K562 (cell line): ENCODE measurements around the gene UBAP1L. TPM values are rescaled to one million over a fixed set of nuclear protein-coding genes. Genes with fewer than 3 reads are reported as not detected.
"Not testable (repeated sequence)": the region's sequence is repeated elsewhere in the genome, so short reads cannot be mapped to it uniquely, and the experiment has no call there.

Source experiments
- ATAC-seq: fragments of 200-7000 bp; cut with Tn5 transposase; 3 replicates; pipeline ENCODE4 v1.9.1; 2020; ENCODE audit warnings: moderate library complexity
- BruUV-seq: library from RNA; stranded (reverse); fragments of 400-500 nt; replicated peaks from 2 replicates; lab custom pipeline; 2021; lab: Mats Ljungman, UMichigan
- CTCF ChIA-PET: fragments of 300-600 bp; formaldehyde crosslinking; extraction: SDS; loops from one replicate; lab custom pipeline; 2021; ENCODE audit warnings: low intra/inter-chr PET ratio; lab: Yijun Ruan, JAX
- POLR2A ChIA-PET: fragments of 300-600, 350-650 bp; sonication (Branson Sonifier 250); formaldehyde crosslinking; extraction: SDS; loops from one replicate; lab custom pipeline; 2021; ENCODE audit warnings: antibody characterized with exemption, inconsistent platforms; lab: Yijun Ruan, JAX
- DNase-seq, 4 experiments: peaks; one replicate each; pipeline versions ENCODE4 v3.0.0 to v3.0.0-alpha.2; 2011 to 2018; ENCODE audit warnings: low spot score in 3 of 4, mixed read lengths in 3 of 4; ENCODE audit errors: extremely low read depth in 1 of 4
- FAIRE-seq: peaks from 2 replicates; lab custom pipeline; 2011; peaks lifted over from hg19 to GRCh38; lab: Jason Lieb, UNC
- H2AFZ ChIP-seq: 2 replicates; pipeline ENCODE4 v1.6.0; 2011; ENCODE audit warnings: low read depth, low read length, control low read depth, inconsistent platforms
- H3K27ac ChIP-seq: fragments of 200-600 bp; 3 replicates; pipeline ENCODE4 v1.8.0; 2011; ENCODE audit warnings: low read depth, mild to moderate bottlenecking, control low read depth, inconsistent platforms, low read length, moderate library complexity, mixed read lengths; ENCODE audit errors: extremely low read depth
- H3K27me3 ChIP-seq, 2 experiments: fragments of 300-600 bp in 1 of 2; 2 replicates in 1 of 2; 3 replicates in 1 of 2; pipeline versions ENCODE4 v1.6.0 to v1.8.0; 2011; ENCODE audit warnings: inconsistent platforms in 2 of 2, low read length in 2 of 2, mild to moderate bottlenecking in 1 of 2, mixed read lengths in 1 of 2, moderate library complexity in 1 of 2; ENCODE audit not compliant: control insufficient read depth in 2 of 2, insufficient read depth in 2 of 2
- H3K36me3 ChIP-seq: fragments of 300-600 bp; 3 replicates; pipeline ENCODE4 v1.8.0; 2011; ENCODE audit warnings: mild to moderate bottlenecking, low read length, inconsistent platforms; ENCODE audit not compliant: control insufficient read depth, insufficient read depth
- H3K4me1 ChIP-seq, 2 experiments: fragments of 200-600 bp in 1 of 2; replicated peaks in 1 of 2; 2 replicates in 1 of 2; 3 replicates in 1 of 2; pipeline versions ENCODE4 v1.5.1 to v1.8.0; 2011; ENCODE audit warnings: inconsistent platforms in 2 of 2, low read length in 2 of 2, mild to moderate bottlenecking in 1 of 2, mixed read lengths in 1 of 2, moderate library complexity in 1 of 2; ENCODE audit not compliant: control insufficient read depth in 2 of 2, insufficient read depth in 2 of 2
- H3K4me2 ChIP-seq: 2 replicates; pipeline ENCODE4 v1.6.1; 2011; ENCODE audit warnings: low read length, control low read depth, inconsistent platforms, mixed read lengths; ENCODE audit not compliant: insufficient read depth
- H3K4me3 ChIP-seq: fragments of 200-600 bp; sonication (generic), shearing (Covaris generic); 2 replicates; pipeline ENCODE4 v1.5.1; 2016; ENCODE audit warnings: control low read depth, inconsistent platforms
- H3K79me2 ChIP-seq: fragments of 200-600 bp; 3 replicates; pipeline ENCODE4 v1.8.0; 2011; ENCODE audit warnings: low read length, inconsistent platforms; ENCODE audit not compliant: control insufficient read depth, insufficient read depth
- H3K9ac ChIP-seq, 2 experiments: 2 replicates each; pipeline versions ENCODE4 v1.6.0 to v1.6.1; 2011; ENCODE audit warnings: low read depth in 2 of 2, low read length in 2 of 2, control low read depth in 1 of 2, inconsistent platforms in 1 of 2, mild to moderate bottlenecking in 1 of 2, mixed read lengths in 1 of 2; ENCODE audit not compliant: insufficient read depth in 1 of 2
- H3K9me1 ChIP-seq: one replicate; pipeline ENCODE4 v1.6.0; 2011; ENCODE audit warnings: inconsistent platforms, mild to moderate bottlenecking, low read length, moderate library complexity; ENCODE audit not compliant: control insufficient read depth, insufficient read depth
- H3K9me3 ChIP-seq: replicated peaks from 2 replicates; pipeline ENCODE4 v1.5.1; 2011; ENCODE audit warnings: low read depth, low read length, inconsistent platforms; ENCODE audit not compliant: control insufficient read depth, insufficient read depth
- H4K20me1 ChIP-seq: replicated peaks from 2 replicates; pipeline ENCODE4 v1.6.1; 2011; ENCODE audit warnings: low read length, inconsistent platforms, mixed read lengths; ENCODE audit not compliant: control insufficient read depth, insufficient read depth
- CREM ChIP-seq: IDR thresholded peaks from 2 replicates; pipeline ENCODE4 v1.6.1; 2014; ENCODE audit warnings: antibody characterized with exemption, low read depth
- EGR1 ChIP-seq: fragments of 450-650 bp; conservative IDR thresholded peaks from 2 replicates; pipeline ENCODE4 v1.6.1; 2017; ENCODE audit warnings: mild to moderate bottlenecking
- FOSL1 ChIP-seq: fragments of 200-800 bp; sonication (Bioruptor generic); conservative IDR thresholded peaks from 2 replicates; pipeline ENCODE4 v1.6.1; 2016; ENCODE audit warnings: missing genetic modification characterization, missing compliant biosample characterization
- RAD51 ChIP-seq: fragments of 450-650 bp; IDR thresholded peaks from 2 replicates; pipeline ENCODE4 v1.7.1; 2016; ENCODE audit warnings: low read depth, mild to moderate bottlenecking, borderline replicate concordance
- WGBS: fragments of 100-300 bp; shearing (Covaris generic); methylation state at CpG from one replicate; pipeline ENCODE4 v1.1.6; 2016; ENCODE audit warnings: low coverage, mixed read lengths; ENCODE audit not compliant: insufficient coverage; ENCODE audit errors: missing lambda C conversion rate; 5-methylcytosine and 5-hydroxymethylcytosine counted together
- in situ Hi-C: fragments of 300-500 bp; cut with MboI; formaldehyde crosslinking; loops from 4 replicates; pipeline ENCODE4 v1.15.0; 2018; ENCODE audit warnings: inconsistent platforms, mixed read lengths
- intact Hi-C: fragments of 100-400 bp; cut with micrococcal nuclease; formaldehyde crosslinking; loops from 2 replicates; pipeline ENCODE4 v1.14.2; 2022
- polyA plus RNA-seq, 8 experiments: library from polyadenylated mRNA; depleted of rRNA in 4 of 8; stranded (reverse) in 5 of 8; unstranded in 3 of 8; fragments of >200 nt; fragmentation: Nextera tagmentation in 2 of 8; fragmentation: Illumina TruSeq in 1 of 8; extraction: Ambion mirVana in 2 of 8; extraction: Trizol in 1 of 8; gene quantifications; 2 replicates each; pipeline versions ENCODE4 v1.2.1 to v1.2.3, GENCODE V29; 2011 to 2014; ENCODE audit warnings: inconsistent platforms in 1 of 8, missing spikeins in 1 of 8
- total RNA-seq, 7 experiments: library from RNA; depleted of rRNA in 6 of 7; stranded (reverse); fragments of >200 nt in 6 of 7; fragmentation: Illumina TruSeq in 2 of 7; extraction: Trizol in 2 of 7; gene quantifications; 2 replicates each; pipeline versions ENCODE4 v1.2.1 to v1.2.3, GENCODE V29; 2011 to 2021; ENCODE audit warnings: low replicate concordance in 1 of 7
- TF ChIP-seq, protein P1 (sequence below): fragments of 450-650 bp; formaldehyde crosslinking; IDR thresholded peaks from 2 replicates; pipeline ENCODE4 v1.4.0; 2020; ENCODE audit warnings: mild to moderate bottlenecking, mixed read lengths
- TF ChIP-seq, protein P2 (sequence below), 2 experiments: fragments of 450-650 bp in 1 of 2; sonication (generic) in 1 of 2; formaldehyde crosslinking in 1 of 2; IDR thresholded peaks in 1 of 2; conservative IDR thresholded peaks in 1 of 2; 2 replicates each; pipeline versions ENCODE4 v1.6.1 to v1.8.1; 2016 to 2023; ENCODE audit warnings: mild to moderate bottlenecking in 2 of 2, moderate library complexity in 2 of 2, inconsistent platforms in 1 of 2, missing genetic modification reagents in 1 of 2

Gene UBAP1L
- total and polyA plus RNA-seq, 9 of the 15 experiments (the other 6 are each of a cell fraction or from before 2014, with no cell fraction given) = 0.16 to 0.71 (median 0.41) TPM; not detected in 2

DNA sequence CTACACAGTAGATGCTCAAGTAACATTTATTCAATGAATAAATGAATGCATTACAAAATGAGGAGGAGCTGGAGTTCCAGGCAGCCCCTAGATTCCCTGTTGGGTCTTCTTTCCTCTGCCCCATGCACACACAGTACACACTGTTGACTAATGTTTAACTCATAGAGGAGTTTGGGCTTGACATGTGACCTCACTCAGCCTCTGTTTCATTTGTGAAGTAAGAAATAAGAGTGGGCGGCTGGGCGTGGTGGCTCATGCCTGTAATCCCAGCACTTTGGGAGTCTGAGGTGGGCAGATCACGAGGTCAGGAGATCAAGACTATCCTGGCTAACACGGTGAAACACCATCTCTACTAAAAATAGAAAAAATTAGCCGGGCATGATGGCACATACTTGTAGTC lies 70.8 kb downstream of the UBAP1L start:
- H3K4me3 ChIP-seq, in situ Hi-C loops, H3K9me1 ChIP-seq, H2AFZ ChIP-seq, H3K9me3 ChIP-seq, H4K20me1 ChIP-seq, H3K27me3 ChIP-seq: not testable (repeated sequence)
- TF ChIP-seq, protein P1, sequence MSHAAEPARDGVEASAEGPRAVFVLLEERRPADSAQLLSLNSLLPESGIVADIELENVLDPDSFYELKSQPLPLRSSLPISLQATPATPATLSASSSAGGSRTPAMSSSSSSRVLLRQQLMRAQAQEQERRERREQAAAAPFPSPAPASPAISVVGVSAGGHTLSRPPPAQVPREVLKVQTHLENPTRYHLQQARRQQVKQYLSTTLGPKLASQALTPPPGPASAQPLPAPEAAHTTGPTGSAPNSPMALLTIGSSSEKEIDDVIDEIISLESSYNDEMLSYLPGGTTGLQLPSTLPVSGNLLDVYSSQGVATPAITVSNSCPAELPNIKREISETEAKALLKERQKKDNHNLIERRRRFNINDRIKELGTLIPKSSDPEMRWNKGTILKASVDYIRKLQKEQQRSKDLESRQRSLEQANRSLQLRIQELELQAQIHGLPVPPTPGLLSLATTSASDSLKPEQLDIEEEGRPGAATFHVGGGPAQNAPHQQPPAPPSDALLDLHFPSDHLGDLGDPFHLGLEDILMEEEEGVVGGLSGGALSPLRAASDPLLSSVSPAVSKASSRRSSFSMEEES (CRISPR knock-in tag) = 0 out of 2 replicates have a peak, but pooled peaks have one; percentile 22
- TF ChIP-seq EGR1 = peak; percentile 88
- TF ChIP-seq FOSL1 (tag) = 0 out of 2 replicates have a peak, but pooled peaks have one; percentile 21
- TF ChIP-seq, protein P2, sequence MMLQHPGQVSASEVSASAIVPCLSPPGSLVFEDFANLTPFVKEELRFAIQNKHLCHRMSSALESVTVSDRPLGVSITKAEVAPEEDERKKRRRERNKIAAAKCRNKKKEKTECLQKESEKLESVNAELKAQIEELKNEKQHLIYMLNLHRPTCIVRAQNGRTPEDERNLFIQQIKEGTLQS (IDR thresholded peaks at IDR 0.05) = 0 out of 2 replicates have a peak, but pooled peaks have one; percentile 9
- TF ChIP-seq, protein P2 (CRISPR knock-in tag; conservative IDR thresholded peaks at IDR 0.05) = not testable (repeated sequence)
- peak; percentile 38 for TF ChIP-seq CREM
- TF ChIP-seq RAD51 = 0 out of 2 replicates have a peak, but pooled peaks have one; percentile 16
- TF ChIP-seq, all 486 proteins: peak for 6; not testable (repeated sequence) for 480
- BruUV-seq, H3K79me2 ChIP-seq, intact Hi-C loops, H3K4me1 ChIP-seq, H3K36me3 ChIP-seq, H3K4me2 ChIP-seq, H3K9ac ChIP-seq, ATAC-seq, CTCF ChIA-PET, H3K27ac ChIP-seq: not testable (repeated sequence)
- WGBS = 9% methylated on average over 4 of the region's 5 CpGs
- POLR2A ChIA-PET = interaction anchor here (1.6 kb wide), 1 partner anchor 11 kb away, joined by 3 read pairs; no protein-coding TSS in a partner anchor
- peak; percentile 32 for FAIRE-seq
- DNase-seq = peak in 1 of 4 experiments; percentile 41
